ENCODE data around the gene STKLD1. TPM values are rescaled to one million over a fixed set of nuclear protein-coding genes. Genes with fewer than 3 reads are reported as not detected.

Gene STKLD1
- total and polyA plus RNA-seq, 9 of the 15 experiments (the other 6 are each of a cell fraction or from before 2014, with no cell fraction given) = 0.10 to 0.65 (median 0.33) TPM; not detected in 2

DNA sequence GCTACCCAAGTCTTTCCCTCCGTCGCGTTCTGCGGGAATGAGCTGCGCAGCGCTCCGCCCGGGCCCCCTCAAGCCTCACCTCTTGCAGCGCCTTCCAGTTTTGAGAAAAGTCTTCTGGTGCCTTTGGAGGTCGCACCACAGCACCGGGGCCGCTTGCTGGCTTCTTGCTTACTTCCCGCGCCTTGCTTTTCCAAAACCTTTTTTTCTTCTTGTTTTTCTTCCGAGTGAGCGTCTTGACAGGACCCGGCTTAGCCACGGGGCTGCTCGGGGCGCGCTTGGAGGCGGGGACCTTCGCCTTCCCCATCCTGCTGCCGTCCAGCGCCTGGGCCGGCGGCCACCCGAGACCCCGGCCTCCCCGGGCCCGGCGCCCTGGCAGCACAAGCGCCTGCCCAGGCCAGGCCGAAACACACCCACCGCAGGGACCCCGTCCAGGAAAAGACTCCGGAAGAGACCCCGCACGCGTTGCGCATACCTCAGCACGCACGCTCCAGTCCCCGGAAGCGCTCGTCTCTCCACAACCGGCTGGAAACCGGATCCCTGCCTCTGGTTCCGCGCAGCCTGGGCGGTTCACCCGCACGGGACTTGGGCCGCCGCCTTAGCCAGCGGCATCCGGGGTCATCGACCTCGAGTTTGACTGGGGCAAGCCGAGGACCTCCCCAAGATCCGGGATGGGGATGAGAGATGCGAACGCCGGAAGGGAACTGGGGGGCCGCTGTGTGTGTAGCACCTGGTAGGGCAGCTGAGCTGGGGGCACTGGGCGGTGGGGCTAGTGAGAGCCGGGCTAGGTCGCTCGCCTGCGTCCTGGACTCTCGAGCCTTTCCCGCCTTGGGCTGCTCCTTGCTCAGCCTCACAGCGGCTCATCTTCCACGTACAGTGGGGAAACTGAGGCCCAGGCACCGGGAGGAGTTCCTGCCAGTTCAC is 41.6 kb downstream of the STKLD1 start, which contains the start of gene REXO4 (continued):
- TF ChIP-seq, protein P1, sequence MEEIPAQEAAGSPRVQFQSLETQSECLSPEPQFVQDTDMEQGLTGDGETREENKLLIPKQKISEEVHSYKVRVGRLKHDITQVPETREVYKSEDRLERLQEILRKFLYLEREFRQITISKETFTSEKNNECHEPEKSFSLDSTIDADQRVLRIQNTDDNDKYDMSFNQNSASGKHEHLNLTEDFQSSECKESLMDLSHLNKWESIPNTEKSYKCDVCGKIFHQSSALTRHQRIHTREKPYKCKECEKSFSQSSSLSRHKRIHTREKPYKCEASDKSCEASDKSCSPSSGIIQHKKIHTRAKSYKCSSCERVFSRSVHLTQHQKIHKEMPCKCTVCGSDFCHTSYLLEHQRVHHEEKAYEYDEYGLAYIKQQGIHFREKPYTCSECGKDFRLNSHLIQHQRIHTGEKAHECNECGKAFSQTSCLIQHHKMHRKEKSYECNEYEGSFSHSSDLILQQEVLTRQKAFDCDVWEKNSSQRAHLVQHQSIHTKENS (CRISPR knock-in tag; IDR thresholded peaks at IDR 0.05) = no peak
- no peak for TF ChIP-seq TFAM (CRISPR knock-in tag; conservative IDR thresholded peaks at IDR 0.05)
- 0 out of 2 replicates have a peak, but pooled peaks have one; percentile 53 for TF ChIP-seq PTBP1 (IDR thresholded peaks at IDR 0.05; ENCODE audit: low read depth, low read length)
- TF ChIP-seq ZSCAN32 (CRISPR knock-in tag; IDR thresholded peaks at IDR 0.05) = no peak
- TF ChIP-seq, protein P2, sequence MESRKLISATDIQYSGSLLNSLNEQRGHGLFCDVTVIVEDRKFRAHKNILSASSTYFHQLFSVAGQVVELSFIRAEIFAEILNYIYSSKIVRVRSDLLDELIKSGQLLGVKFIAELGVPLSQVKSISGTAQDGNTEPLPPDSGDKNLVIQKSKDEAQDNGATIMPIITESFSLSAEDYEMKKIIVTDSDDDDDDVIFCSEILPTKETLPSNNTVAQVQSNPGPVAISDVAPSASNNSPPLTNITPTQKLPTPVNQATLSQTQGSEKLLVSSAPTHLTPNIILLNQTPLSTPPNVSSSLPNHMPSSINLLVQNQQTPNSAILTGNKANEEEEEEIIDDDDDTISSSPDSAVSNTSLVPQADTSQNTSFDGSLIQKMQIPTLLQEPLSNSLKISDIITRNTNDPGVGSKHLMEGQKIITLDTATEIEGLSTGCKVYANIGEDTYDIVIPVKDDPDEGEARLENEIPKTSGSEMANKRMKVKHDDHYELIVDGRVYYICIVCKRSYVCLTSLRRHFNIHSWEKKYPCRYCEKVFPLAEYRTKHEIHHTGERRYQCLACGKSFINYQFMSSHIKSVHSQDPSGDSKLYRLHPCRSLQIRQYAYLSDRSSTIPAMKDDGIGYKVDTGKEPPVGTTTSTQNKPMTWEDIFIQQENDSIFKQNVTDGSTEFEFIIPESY (CRISPR knock-in tag; IDR thresholded peaks at IDR 0.05) = no peak
- TF ChIP-seq ZFP36 (IDR thresholded peaks at IDR 0.05; ENCODE audit: low read depth, low read length, partially characterized antibody) = no peak
- no peak for TF ChIP-seq ZNF224 (CRISPR knock-in tag; IDR thresholded peaks at IDR 0.05)
- TF ChIP-seq, protein P3, sequence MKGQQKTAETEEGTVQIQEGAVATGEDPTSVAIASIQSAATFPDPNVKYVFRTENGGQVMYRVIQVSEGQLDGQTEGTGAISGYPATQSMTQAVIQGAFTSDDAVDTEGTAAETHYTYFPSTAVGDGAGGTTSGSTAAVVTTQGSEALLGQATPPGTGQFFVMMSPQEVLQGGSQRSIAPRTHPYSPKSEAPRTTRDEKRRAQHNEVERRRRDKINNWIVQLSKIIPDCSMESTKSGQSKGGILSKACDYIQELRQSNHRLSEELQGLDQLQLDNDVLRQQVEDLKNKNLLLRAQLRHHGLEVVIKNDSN (CRISPR knock-in tag; IDR thresholded peaks at IDR 0.05) = no peak
- TF ChIP-seq STAT5A (IDR thresholded peaks at IDR 0.05; ENCODE audit: borderline replicate concordance, low read length) = no peak
- TF ChIP-seq MYNN (IDR thresholded peaks at IDR 0.05) = peak; percentile 74
- TF ChIP-seq MYNN (CRISPR knock-in tag; IDR thresholded peaks at IDR 0.05) = no peak
- TF ChIP-seq GABPB1 (CRISPR knock-in tag; IDR thresholded peaks at IDR 0.05) = peak; percentile 100
- TF ChIP-seq CBFA2T3 (IDR thresholded peaks at IDR 0.05) = 0 out of 2 replicates have a peak, but pooled peaks have one; percentile 22
- TF ChIP-seq RBM34 (IDR thresholded peaks at IDR 0.05; ENCODE audit: borderline replicate concordance, insufficient read depth, low read length) = no peak
- TF ChIP-seq CAMTA2 (CRISPR knock-in tag; conservative IDR thresholded peaks at IDR 0.05) = no peak
- TF ChIP-seq NR2F6 (CRISPR knock-in tag; IDR thresholded peaks at IDR 0.05) = no peak
- TF ChIP-seq SIN3A (IDR thresholded peaks at IDR 0.05; ENCODE audit: borderline replicate concordance in 2 of 2, control insufficient read depth in 1 of 2, low read depth in 2 of 2, low read length in 2 of 2) = peak; percentile 77 to 87; a peak in 2 of 4 replicates
- no peak for TF ChIP-seq RFX1 (IDR thresholded peaks at IDR 0.05)
- TF ChIP-seq MTA3 (IDR thresholded peaks at IDR 0.05; ENCODE audit: borderline replicate concordance) = peak; percentile 95
- no peak for TF ChIP-seq ZBTB8A (IDR thresholded peaks at IDR 0.05; ENCODE audit: partially characterized antibody)
- no peak for TF ChIP-seq ZNF699 (CRISPR knock-in tag; IDR thresholded peaks at IDR 0.05; ENCODE audit: insufficient replicate concordance)
- TF ChIP-seq, protein P4, sequence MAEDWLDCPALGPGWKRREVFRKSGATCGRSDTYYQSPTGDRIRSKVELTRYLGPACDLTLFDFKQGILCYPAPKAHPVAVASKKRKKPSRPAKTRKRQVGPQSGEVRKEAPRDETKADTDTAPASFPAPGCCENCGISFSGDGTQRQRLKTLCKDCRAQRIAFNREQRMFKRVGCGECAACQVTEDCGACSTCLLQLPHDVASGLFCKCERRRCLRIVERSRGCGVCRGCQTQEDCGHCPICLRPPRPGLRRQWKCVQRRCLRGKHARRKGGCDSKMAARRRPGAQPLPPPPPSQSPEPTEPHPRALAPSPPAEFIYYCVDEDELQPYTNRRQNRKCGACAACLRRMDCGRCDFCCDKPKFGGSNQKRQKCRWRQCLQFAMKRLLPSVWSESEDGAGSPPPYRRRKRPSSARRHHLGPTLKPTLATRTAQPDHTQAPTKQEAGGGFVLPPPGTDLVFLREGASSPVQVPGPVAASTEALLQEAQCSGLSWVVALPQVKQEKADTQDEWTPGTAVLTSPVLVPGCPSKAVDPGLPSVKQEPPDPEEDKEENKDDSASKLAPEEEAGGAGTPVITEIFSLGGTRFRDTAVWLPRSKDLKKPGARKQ (CRISPR knock-in tag; IDR thresholded peaks at IDR 0.05) = no peak
- no peak for TF ChIP-seq ZNF668 (CRISPR knock-in tag; IDR thresholded peaks at IDR 0.05)

Measured in K562 (cell line).